ENCODE results near the gene TPRX2. TPM values are rescaled to one million over a fixed set of nuclear protein-coding genes. Genes with fewer than 3 reads are reported as not detected.
"Not testable (repeated sequence)": the region's sequence is repeated elsewhere in the genome, so short reads cannot be mapped to it uniquely, and the experiment has no call there.

TPRX2 gene
- total and polyA plus RNA-seq, 2 donors (not counting 1 experiment from before 2014, with no cell fraction given), result not detected

GRCh38 chr19:47865166-47865565 lies 6.1 kb downstream of the TPRX2 start:
- Histone ChIP-seq H3K9me3 (ENCODE audit: control extremely low read depth in 1 of 3, control insufficient read depth in 2 of 3, insufficient read depth in 1 of 3, low read length in 2 of 3) (peaks cover 0 to 14% (median 0%) of the 10 kb centered on the region in 3 donors), H2AFZ (ENCODE audit: insufficient read depth, low read depth, low read length, poor library complexity, severe bottlenecking) (no peak overlapping the region), H4K20me1 (ENCODE audit: control insufficient read depth, insufficient read depth, low read length, poor library complexity, severe bottlenecking) (no peaks in the 10 kb centered on the region), H3K4me2 (replicated peaks; ENCODE audit: low read depth, low read length, poor library complexity, severe bottlenecking) (no peak overlapping the region), H3K4me1 (ENCODE audit: control insufficient read depth in 2 of 2, insufficient read depth in 2 of 2, low read length in 2 of 2) (no peaks in the 10 kb centered on the region), H3K27ac (ENCODE audit: low read length in 2 of 2) (no peak overlapping the region), H3K79me2 (ENCODE audit: control insufficient read depth, insufficient read depth, low read length) (no peaks in the 10 kb centered on the region), H3K9ac (ENCODE audit: low read length) (no peak overlapping the region), H3K36me3 (replicated peaks in 1 of 2; ENCODE audit: control extremely low read depth in 1 of 2, control insufficient read depth in 1 of 2, extremely low read depth in 1 of 2, insufficient read depth in 2 of 2, low read length in 1 of 2) (no peaks in the 10 kb centered on the region), H3K27me3 (replicated peaks in 1 of 4; ENCODE audit: control extremely low read depth in 1 of 4, control insufficient read depth in 3 of 4, insufficient read depth in 4 of 4, low read length in 3 of 4) (peaks cover 0 to 11% (median 0%) of the 10 kb centered on the region in 4 experiments), H3K4me3 (ENCODE audit: control extremely low read depth in 1 of 5, extremely low read depth in 1 of 5, insufficient read depth in 1 of 5, low read depth in 2 of 5, low read length in 4 of 5) (no peak overlapping the region)
- H3K27ac Mint-ChIP-seq, result no peak overlapping the region
- no peak for DNase-seq
- intact Hi-C loops (cut with micrococcal nuclease), result no loop called here
- ChIA-PET POLR2A (no interaction called here), CTCF (interaction anchor here (0.6 to 1.1 kb wide), 5 partner anchors 8 to 1432 kb away, joined by 3 to 5 read pairs (median 3); no protein-coding TSS in a partner anchor)
- no peak for ATAC-seq (ENCODE audit: low read depth)
- peaks cover 2% of the 10 kb centered on the region for H3K4me1 Mint-ChIP-seq
- 87% methylated on average over 4 of the region's 10 CpGs for WGBS (ENCODE audit: insufficient coverage)
- TF ChIP-seq CTCF (IDR thresholded peaks at IDR 0.05) (no peak), EZH2 (IDR thresholded peaks at IDR 0.05; ENCODE audit: borderline replicate concordance, insufficient read depth, low read depth, low read length, poor library complexity, severe bottlenecking) (no peak)
- no peak overlapping the region for H3K4me3 Mint-ChIP-seq
- peaks cover 3% of the 10 kb centered on the region for H3K9me3 Mint-ChIP-seq (ENCODE audit: insufficient read depth)
- H3K27me3 Mint-ChIP-seq, result peaks cover 29% of the 10 kb centered on the region

GRCh38 chr19:47878906-47879305 lies 19.9 kb downstream of the TPRX2 start:
- H3K9me3 ChIP-seq (ENCODE audit: control extremely low read depth in 1 of 3, control insufficient read depth in 2 of 3, insufficient read depth in 1 of 3, low read length in 2 of 3), result peaks cover 0 to 8% (median 0%) of the 10 kb centered on the region in 3 donors
- no peak overlapping the region for H2AFZ ChIP-seq (ENCODE audit: insufficient read depth, low read depth, low read length, poor library complexity, severe bottlenecking)
- no peak for TF ChIP-seq EZH2 (IDR thresholded peaks at IDR 0.05; ENCODE audit: borderline replicate concordance, insufficient read depth, low read depth, low read length, poor library complexity, severe bottlenecking)
- no peak for TF ChIP-seq CTCF (IDR thresholded peaks at IDR 0.05)
- DNase-seq, result no peak
- Mint-ChIP-seq H3K4me3 (no peak overlapping the region), H3K27ac (no peak overlapping the region), H3K9me3 (ENCODE audit: insufficient read depth) (peaks cover 2% of the 10 kb centered on the region), H3K4me1 (no peaks in the 10 kb centered on the region), H3K27me3 (peaks cover 15% of the 10 kb centered on the region)
- no peaks in the 10 kb centered on the region for H3K4me1 ChIP-seq (ENCODE audit: control insufficient read depth in 2 of 2, insufficient read depth in 2 of 2, low read length in 2 of 2)
- ChIA-PET CTCF (no interaction called here), POLR2A (no interaction called here)
- intact Hi-C loops (cut with micrococcal nuclease), result no loop called here
- no peaks in the 10 kb centered on the region for H3K36me3 ChIP-seq (replicated peaks in 1 of 2; ENCODE audit: control extremely low read depth in 1 of 2, control insufficient read depth in 1 of 2, extremely low read depth in 1 of 2, insufficient read depth in 2 of 2, low read length in 1 of 2)
- H3K27me3 ChIP-seq (replicated peaks in 1 of 4; ENCODE audit: control extremely low read depth in 1 of 4, control insufficient read depth in 3 of 4, insufficient read depth in 4 of 4, low read length in 3 of 4), result peaks cover 0 to 5% (median 1%) of the 10 kb centered on the region in 4 experiments
- H3K4me3 ChIP-seq (ENCODE audit: control extremely low read depth in 1 of 5, extremely low read depth in 1 of 5, insufficient read depth in 1 of 5, low read depth in 2 of 5, low read length in 4 of 5), result no peak overlapping the region
- no peak overlapping the region for H3K27ac ChIP-seq (ENCODE audit: low read length in 2 of 2)
- no peak overlapping the region for H3K4me2 ChIP-seq (replicated peaks; ENCODE audit: low read depth, low read length, poor library complexity, severe bottlenecking)
- no peak for ATAC-seq (ENCODE audit: low read depth)
- WGBS (ENCODE audit: insufficient coverage), result no CpG with 5 or more reads among the region's 4 CpGs
- no peaks in the 10 kb centered on the region for H3K79me2 ChIP-seq (ENCODE audit: control insufficient read depth, insufficient read depth, low read length)
- no peaks in the 10 kb centered on the region for H4K20me1 ChIP-seq (ENCODE audit: control insufficient read depth, insufficient read depth, low read length, poor library complexity, severe bottlenecking)
- no peak overlapping the region for H3K9ac ChIP-seq (ENCODE audit: low read length)

GRCh38 chr19:47879385-47879784 lies 20.4 kb downstream of the TPRX2 start:
- H3K9me3 Mint-ChIP-seq (ENCODE audit: insufficient read depth); H3K4me3 Mint-ChIP-seq; H3K4me3 ChIP-seq (ENCODE audit: control extremely low read depth in 1 of 5, extremely low read depth in 1 of 5, insufficient read depth in 1 of 5, low read depth in 2 of 5, low read length in 4 of 5); H3K9ac ChIP-seq (ENCODE audit: low read length); H3K27ac ChIP-seq (ENCODE audit: low read length in 2 of 2); H2AFZ ChIP-seq (ENCODE audit: insufficient read depth, low read depth, low read length, poor library complexity, severe bottlenecking); ATAC-seq (ENCODE audit: low read depth); H3K9me3 ChIP-seq (ENCODE audit: control extremely low read depth in 1 of 3, control insufficient read depth in 2 of 3, insufficient read depth in 1 of 3, low read length in 2 of 3); H3K79me2 ChIP-seq (ENCODE audit: control insufficient read depth, insufficient read depth, low read length); CTCF ChIA-PET; POLR2A ChIA-PET; H3K4me2 ChIP-seq (replicated peaks; ENCODE audit: low read depth, low read length, poor library complexity, severe bottlenecking); H3K27me3 ChIP-seq (replicated peaks in 1 of 4; ENCODE audit: control extremely low read depth in 1 of 4, control insufficient read depth in 3 of 4, insufficient read depth in 4 of 4, low read length in 3 of 4); intact Hi-C loops (cut with micrococcal nuclease); H3K27ac Mint-ChIP-seq; DNase-seq; H3K4me1 ChIP-seq (ENCODE audit: control insufficient read depth in 2 of 2, insufficient read depth in 2 of 2, low read length in 2 of 2); H4K20me1 ChIP-seq (ENCODE audit: control insufficient read depth, insufficient read depth, low read length, poor library complexity, severe bottlenecking); H3K36me3 ChIP-seq (replicated peaks in 1 of 2; ENCODE audit: control extremely low read depth in 1 of 2, control insufficient read depth in 1 of 2, extremely low read depth in 1 of 2, insufficient read depth in 2 of 2, low read length in 1 of 2); H3K4me1 Mint-ChIP-seq: not testable (repeated sequence)
- no CpG with 5 or more reads among the region's 4 CpGs for WGBS (ENCODE audit: insufficient coverage)
- peaks cover 14% of the 10 kb centered on the region for H3K27me3 Mint-ChIP-seq
